HepG2 (cell line): Measurements from ENCODE around the gene CLASP2. TPM values are rescaled to one million over a fixed set of nuclear protein-coding genes. Genes with fewer than 3 reads are reported as not detected.

Source experiments
- BRD4 ChIP-seq: sonication (generic); formaldehyde crosslinking; IDR thresholded peaks from 2 replicates; pipeline ENCODE4 v1.4.0; 2020; ENCODE audit warnings: missing genetic modification reagents
- KMT2A ChIP-seq: sonication (generic); formaldehyde crosslinking; IDR thresholded peaks from 2 replicates; pipeline ENCODE4 v1.4.0; 2020; ENCODE audit warnings: missing genetic modification reagents
- LCORL ChIP-seq, 2 experiments: fragments of 450-650 bp in 1 of 2; sonication (generic) in 1 of 2; formaldehyde crosslinking in 1 of 2; IDR thresholded peaks; 2 replicates each; pipeline versions ENCODE4 v1.5.0 to v1.6.1; 2017 to 2020; ENCODE audit warnings: antibody characterized with exemption in 1 of 2, missing genetic modification reagents in 1 of 2
- MED8 ChIP-seq: sonication (generic); formaldehyde crosslinking; IDR thresholded peaks from 2 replicates; pipeline ENCODE4 v1.8.1; 2023; ENCODE audit warnings: mild to moderate bottlenecking, missing genetic modification reagents; ENCODE audit not compliant: insufficient replicate concordance
- NPAS2 ChIP-seq: sonication (generic); formaldehyde crosslinking; IDR thresholded peaks from 2 replicates; pipeline ENCODE4 v1.8.0; 2022; ENCODE audit warnings: mild to moderate bottlenecking, missing genetic modification reagents, borderline replicate concordance
- SKIL ChIP-seq: sonication (generic); formaldehyde crosslinking; IDR thresholded peaks from 2 replicates; pipeline ENCODE4 v1.8.0; 2022; ENCODE audit warnings: missing genetic modification reagents, mild to moderate bottlenecking, moderate library complexity, borderline replicate concordance
- SMYD3 ChIP-seq: sonication (generic); formaldehyde crosslinking; IDR thresholded peaks from 2 replicates; pipeline ENCODE4 v1.8.1; 2023; ENCODE audit warnings: mild to moderate bottlenecking, missing genetic modification reagents
- SRY ChIP-seq: sonication (generic); formaldehyde crosslinking; IDR thresholded peaks from 2 replicates; pipeline ENCODE4 v1.8.0; 2022; ENCODE audit warnings: mild to moderate bottlenecking, missing genetic modification reagents
- TRAFD1 ChIP-seq: sonication (generic); formaldehyde crosslinking; IDR thresholded peaks from 2 replicates; pipeline ENCODE4 v1.5.1; 2020; ENCODE audit warnings: missing genetic modification reagents, mild to moderate bottlenecking, borderline replicate concordance
- ZBTB20 ChIP-seq: sonication (generic); formaldehyde crosslinking; IDR thresholded peaks from 2 replicates; pipeline ENCODE4 v1.8.1; 2023; ENCODE audit warnings: missing genetic modification reagents, low read depth, mild to moderate bottlenecking, borderline replicate concordance
- ZBTB8A ChIP-seq: sonication (generic); formaldehyde crosslinking; IDR thresholded peaks from 2 replicates; pipeline ENCODE4 v1.4.0; 2020; ENCODE audit warnings: mild to moderate bottlenecking, low read depth, missing genetic modification reagents, borderline replicate concordance
- ZNF235 ChIP-seq: sonication (generic); formaldehyde crosslinking; IDR thresholded peaks from 2 replicates; pipeline ENCODE4 v1.8.1; 2023; ENCODE audit warnings: mild to moderate bottlenecking, missing genetic modification reagents, borderline replicate concordance
- ZNF687 ChIP-seq: sonication (generic); formaldehyde crosslinking; IDR thresholded peaks from 2 replicates; pipeline ENCODE4 v1.5.1; 2020; ENCODE audit warnings: mild to moderate bottlenecking, missing genetic modification reagents, moderate library complexity
- ZNF691 ChIP-seq: sonication (generic); formaldehyde crosslinking; IDR thresholded peaks from 2 replicates; pipeline ENCODE4 v1.4.0; 2020; ENCODE audit warnings: missing genetic modification reagents, low read depth, mild to moderate bottlenecking, borderline replicate concordance
- ZNF740 ChIP-seq: sonication (generic); formaldehyde crosslinking; IDR thresholded peaks from 2 replicates; pipeline ENCODE4 v1.4.0; 2020; ENCODE audit warnings: missing genetic modification reagents
- ZNF772 ChIP-seq: sonication (generic); formaldehyde crosslinking; IDR thresholded peaks from 2 replicates; pipeline ENCODE4 v1.5.0; 2020; ENCODE audit warnings: mild to moderate bottlenecking, missing genetic modification reagents
- ZSCAN25 ChIP-seq: sonication (generic); formaldehyde crosslinking; IDR thresholded peaks from 2 replicates; pipeline ENCODE4 v1.8.0; 2022; ENCODE audit warnings: mild to moderate bottlenecking, missing genetic modification reagents
- polyA plus RNA-seq, 8 experiments: library from polyadenylated mRNA; depleted of rRNA in 3 of 8; stranded (reverse) in 7 of 8; unstranded in 1 of 8; fragments of >200 nt; fragmentation: Illumina TruSeq in 4 of 8; extraction: Trizol in 4 of 8; gene quantifications; 2 replicates each; pipeline versions ENCODE4 v1.2.1 to v1.2.3, GENCODE V29; 2011 to 2016; ENCODE audit warnings: low read depth in 4 of 8, missing spikeins in 1 of 8, mixed read lengths in 1 of 8; ENCODE audit not compliant: insufficient read depth in 1 of 8
- total RNA-seq, 5 experiments: library from RNA; depleted of rRNA; stranded (reverse); fragments of >200 nt; fragmentation: Illumina TruSeq; extraction: Trizol; gene quantifications; 2 replicates each; pipeline ENCODE4 v1.2.3, GENCODE V29; 2016; ENCODE audit warnings: low read depth in 1 of 5
- TF ChIP-seq, protein P1 (sequence below): sonication (generic); formaldehyde crosslinking; IDR thresholded peaks from 2 replicates; pipeline ENCODE4 v1.4.0; 2020; ENCODE audit warnings: mild to moderate bottlenecking, missing genetic modification reagents

Gene CLASP2
- total and polyA plus RNA-seq, 2 of the 13 experiments (the other 11 are each of a cell fraction or from before 2014, with no cell fraction given) = 15.7 to 34.8 TPM

DNA sequence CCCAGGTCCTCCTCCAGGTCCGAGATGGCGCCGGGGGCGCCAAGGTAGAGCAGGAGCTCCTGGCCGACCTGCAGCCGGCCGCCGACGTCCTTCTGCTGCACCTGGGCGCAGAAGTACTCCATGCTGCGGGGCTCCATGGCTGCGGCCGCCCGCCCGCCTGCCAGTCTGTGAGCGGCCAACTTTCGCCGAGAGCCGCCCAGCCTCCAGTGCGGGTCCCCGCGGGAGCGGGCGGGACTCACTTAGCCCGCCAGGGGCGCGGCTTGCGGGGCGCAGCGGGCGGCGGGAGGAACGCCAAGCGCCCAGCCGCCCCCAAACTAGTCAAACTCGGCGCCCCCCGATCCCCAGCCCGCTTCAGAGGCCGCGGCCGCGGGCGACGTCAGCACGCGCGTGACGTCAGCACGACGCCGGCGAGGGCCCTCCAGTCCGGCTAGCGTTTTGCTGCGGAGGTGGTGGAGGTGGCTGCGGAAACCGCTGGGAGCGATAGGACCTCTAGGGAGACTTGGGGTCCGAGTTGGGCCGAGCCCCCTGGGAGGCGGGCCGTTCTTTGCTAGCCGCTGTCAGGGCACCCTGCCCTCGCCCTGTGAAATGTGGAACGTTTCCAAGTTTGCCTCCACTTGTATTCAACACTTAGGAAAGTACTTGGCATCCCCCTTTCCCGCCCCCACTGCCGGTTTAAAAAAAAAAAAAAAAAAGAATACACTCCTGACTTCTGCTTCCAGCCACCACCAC, at the start of gene CLASP2 (continued):
- TF ChIP-seq ZNF687 (CRISPR knock-in tag) = peak; percentile 92
- TF ChIP-seq BRD4 (CRISPR knock-in tag) = no peak
- TF ChIP-seq SMYD3 (CRISPR knock-in tag) = no peak
- no peak for TF ChIP-seq ZBTB20 (CRISPR knock-in tag)
- peak; percentile 82; the same call in 1 of the 2 replicates for TF ChIP-seq ZBTB8A (CRISPR knock-in tag)
- TF ChIP-seq, protein P1, sequence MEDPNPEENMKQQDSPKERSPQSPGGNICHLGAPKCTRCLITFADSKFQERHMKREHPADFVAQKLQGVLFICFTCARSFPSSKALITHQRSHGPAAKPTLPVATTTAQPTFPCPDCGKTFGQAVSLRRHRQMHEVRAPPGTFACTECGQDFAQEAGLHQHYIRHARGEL (CRISPR knock-in tag) = no peak
- peak; percentile 65; the same call in 1 of the 2 replicates for TF ChIP-seq ZNF691 (CRISPR knock-in tag)
- TF ChIP-seq NPAS2 = no peak
- no peak for TF ChIP-seq TRAFD1 (CRISPR knock-in tag)
- TF ChIP-seq LCORL (IDR thresholded peaks at IDR 0.05) = no peak
- no peak for TF ChIP-seq LCORL (CRISPR knock-in tag; IDR thresholded peaks at IDR 0.05)
- TF ChIP-seq KMT2A = peak; percentile 74
- no peak for TF ChIP-seq ZSCAN25
- TF ChIP-seq ZNF740 = no peak
- TF ChIP-seq ZNF772 (CRISPR knock-in tag) = no peak
- peak; percentile 86; the same call in 1 of the 2 replicates for TF ChIP-seq ZNF235 (CRISPR knock-in tag)
- TF ChIP-seq MED8 (CRISPR knock-in tag) = peak; percentile 69
- TF ChIP-seq SRY (CRISPR knock-in tag) = no peak; the same call in 1 of the 2 replicates
- peak; percentile 44; the same call in 1 of the 2 replicates for TF ChIP-seq SKIL
